Stimulated activated CD4-positive, alpha-beta T cell treated with anti-CD3 and anti-CD28 coated beads, Interleukin-12 subunit alpha, Interleukin-12 subunit beta, amount 100 ng/mL, for 4 hours (primary cell): ENCODE results near the gene ARMH1.
"Not testable (repeated sequence)": the region's sequence is repeated elsewhere in the genome, so short reads cannot be mapped to it uniquely, and the experiment has no call there.

Experiments
- DNase-seq: peaks from one replicate; pipeline ENCODE4 v3.0.0-alpha.2; 2020

The ARMH1 gene

GRCh38 chr1:44724955-44725698 is 50.6 kb downstream of the ARMH1 start:
- no peak for DNase-seq

DNA sequence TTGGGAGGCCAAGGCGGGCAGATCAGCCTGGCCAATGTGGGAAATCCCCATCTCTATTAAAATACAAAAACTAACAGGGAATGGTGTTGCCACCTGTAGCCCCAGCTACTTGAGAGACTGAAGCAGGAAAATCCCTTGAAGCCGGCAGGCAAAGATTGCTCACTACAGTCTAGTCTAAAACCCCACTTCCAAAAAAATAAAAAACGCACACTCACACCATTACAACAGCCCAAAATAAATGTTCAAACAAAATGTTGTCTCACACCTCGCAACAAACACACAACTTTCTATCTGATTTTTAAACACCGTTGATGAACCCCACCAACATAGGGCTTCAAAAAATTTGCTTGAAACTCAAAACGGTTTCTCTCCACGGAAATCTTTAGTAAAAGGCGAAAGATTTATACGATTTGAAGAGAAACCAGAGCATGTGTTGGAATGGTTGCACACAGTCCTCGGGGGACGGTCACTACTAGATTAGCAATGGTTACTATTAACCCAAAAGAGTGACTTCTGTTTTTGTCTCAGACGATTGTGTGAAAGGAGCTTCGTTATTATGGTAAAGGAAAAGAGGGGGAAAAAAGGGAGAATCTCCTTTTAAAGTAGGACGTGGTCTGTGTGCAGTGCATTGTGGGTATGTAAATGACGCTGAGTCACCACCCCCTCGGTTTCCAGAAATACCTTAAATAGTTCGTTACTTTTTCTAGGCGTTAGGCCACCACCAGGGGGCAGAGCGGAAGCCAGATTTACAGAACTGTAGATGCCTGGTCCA is 56.4 kb downstream of the ARMH1 start, which contains the start of gene RNU5D-1:
TSS of gene RNU5D-1 (minus strand) at position 430 of the 772 bp plus-strand sequence.
- DNase-seq = peak; percentile 94

GRCh38 chr1:44733365-44733764 is 58.9 kb downstream of the ARMH1 start:
- DNase-seq = no peak

- DNase-seq = no peak
Measured at GRCh38 chr1:44733784-44734183, 59.3 kb downstream of the ARMH1 start.

GRCh38 chr1:44735992-44736391 is 61.5 kb downstream of the ARMH1 start:
- no peak for DNase-seq

DNA sequence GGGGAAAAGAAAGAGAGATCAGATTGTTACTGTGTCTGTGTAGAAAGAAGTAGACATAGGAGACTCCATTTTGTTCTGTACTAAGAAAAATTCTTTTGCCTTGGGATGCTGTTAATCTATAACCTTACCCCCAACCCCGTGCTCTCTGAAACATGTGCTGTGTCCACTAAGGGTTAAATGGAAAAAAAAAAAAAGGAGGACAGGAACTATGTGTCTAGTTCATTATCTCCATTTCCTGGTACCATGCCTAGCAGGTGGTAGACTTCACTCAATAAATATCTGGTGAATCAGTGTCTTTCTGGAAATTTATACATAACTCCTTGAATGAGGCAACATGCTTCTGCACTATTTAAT is 64.4 kb downstream of the ARMH1 start:
- DNase-seq = not testable (repeated sequence)

GRCh38 chr1:44739307-44740178 is 65.0 kb downstream of the ARMH1 start, which contains the start of gene KIF2C:
KIF2C (plus strand) TSS chr1:44739837; CDS start chr1:44739933, 96 bp downstream.
- peak; percentile 96 for DNase-seq

DNA sequence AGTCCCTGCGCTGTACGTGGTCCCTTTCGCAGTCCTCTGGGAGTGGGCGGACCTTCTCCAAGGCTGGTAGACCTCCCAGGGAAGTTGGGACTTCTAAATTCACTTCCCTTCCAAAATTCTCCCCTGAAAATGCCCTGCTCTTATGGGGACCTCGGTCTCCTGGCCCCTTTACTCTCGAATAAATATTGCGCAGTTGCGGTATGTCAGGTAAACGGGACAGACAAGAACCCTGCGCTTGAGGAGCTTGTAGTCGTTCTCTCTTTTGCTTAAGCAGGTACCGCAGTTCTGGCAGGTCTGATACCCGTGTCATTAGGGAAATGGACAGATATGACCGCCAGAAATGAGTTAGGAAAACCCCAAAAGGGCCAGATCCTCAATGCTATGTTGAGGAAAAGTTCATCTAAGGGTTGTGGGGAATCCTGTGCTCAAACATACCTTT is 65.7 kb downstream of the ARMH1 start:
- no peak for DNase-seq

DNA sequence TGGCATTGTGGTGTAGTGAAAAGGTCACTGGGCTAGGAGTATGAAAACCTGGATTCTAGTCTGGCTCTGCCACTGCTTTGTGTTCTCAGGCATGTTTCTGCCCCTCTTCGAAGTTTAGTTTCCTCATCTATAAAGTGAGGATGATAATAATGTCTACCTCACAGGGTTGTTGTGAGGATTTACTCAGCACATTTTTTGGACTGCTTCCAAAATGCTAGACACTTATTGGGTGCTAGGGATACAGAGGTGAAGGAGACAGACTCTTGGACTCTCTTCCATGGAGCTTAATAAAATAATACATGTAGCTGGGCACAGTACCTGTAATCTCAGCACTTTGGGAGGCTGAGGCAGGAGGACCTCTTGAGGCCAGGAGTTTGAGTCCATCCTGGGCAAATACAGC is 68.7 kb downstream of the ARMH1 start:
- no peak for DNase-seq

DNA sequence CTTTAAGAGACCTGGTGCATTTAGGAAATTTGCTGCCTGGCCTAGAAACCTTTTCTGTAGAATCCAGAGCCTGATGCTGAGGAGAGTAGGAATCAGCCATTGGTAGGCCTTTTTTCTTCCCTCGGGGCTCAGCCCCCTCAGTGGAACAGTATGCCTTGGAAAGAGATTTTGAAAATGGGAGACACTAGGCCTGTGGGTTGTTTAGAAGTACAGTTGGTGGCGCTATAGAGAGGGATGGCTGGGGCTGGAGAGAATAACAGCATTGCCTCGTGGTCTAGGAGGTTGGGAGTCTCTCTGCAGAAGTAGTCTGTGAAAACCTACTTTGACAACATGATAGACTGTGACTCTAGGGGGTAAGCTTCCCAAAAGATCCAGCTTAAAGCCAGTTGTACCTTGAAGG is 73.4 kb downstream of the ARMH1 start:
- DNase-seq = no peak

DNA sequence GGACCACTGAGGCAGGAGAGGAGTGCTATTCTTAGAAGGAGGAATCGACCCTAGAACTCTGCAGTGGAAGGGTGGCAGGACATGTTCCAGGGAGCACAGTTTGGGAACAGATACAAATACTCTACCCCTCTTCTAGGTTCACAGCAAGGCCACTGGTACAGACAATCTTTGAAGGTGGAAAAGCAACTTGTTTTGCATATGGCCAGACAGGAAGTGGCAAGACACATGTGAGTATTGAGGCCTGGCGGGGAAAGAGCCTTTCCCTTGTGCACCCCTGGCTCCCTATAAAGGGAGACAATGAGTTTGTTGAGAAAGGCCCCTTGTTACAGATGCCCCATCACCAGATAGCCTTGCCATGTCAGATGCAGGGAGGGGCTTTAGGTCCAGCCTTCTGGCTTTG is 82.9 kb downstream of the ARMH1 start:
- no peak for DNase-seq

- no peak for DNase-seq
Measured at GRCh38 chr1:44759077-44759476, 84.6 kb downstream of the ARMH1 start.

DNA sequence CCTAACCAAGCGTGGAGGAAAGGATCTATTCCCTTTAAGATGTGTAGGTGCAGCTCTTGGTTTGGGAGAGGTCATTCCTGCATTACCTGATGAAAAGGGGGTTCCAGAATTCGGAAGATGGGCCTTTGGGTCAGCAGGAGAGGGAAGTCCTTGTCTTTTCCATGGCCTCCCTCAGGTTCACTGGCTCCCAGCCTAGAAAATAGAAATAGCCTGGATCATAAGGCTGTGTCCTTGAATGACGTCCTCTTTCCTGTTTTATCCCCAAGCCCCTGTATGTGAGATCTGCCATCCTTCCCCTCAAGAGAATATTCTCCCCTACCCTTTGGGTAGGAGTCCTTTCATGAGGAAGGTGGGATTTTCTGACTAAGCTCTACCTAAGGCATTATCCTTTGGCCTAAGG is 86.4 kb downstream of the ARMH1 start:
- no peak for DNase-seq

- DNase-seq = not testable (repeated sequence)
Measured at GRCh38 chr1:44766421-44766820, 91.9 kb downstream of the ARMH1 start.
